Measurements from ENCODE around the gene GLI3.

The GLI3 gene

GRCh38 chr7:41956705-41957104 is 280.3 kb downstream of the GLI3 start:
- no peak for DNase-seq

DNA sequence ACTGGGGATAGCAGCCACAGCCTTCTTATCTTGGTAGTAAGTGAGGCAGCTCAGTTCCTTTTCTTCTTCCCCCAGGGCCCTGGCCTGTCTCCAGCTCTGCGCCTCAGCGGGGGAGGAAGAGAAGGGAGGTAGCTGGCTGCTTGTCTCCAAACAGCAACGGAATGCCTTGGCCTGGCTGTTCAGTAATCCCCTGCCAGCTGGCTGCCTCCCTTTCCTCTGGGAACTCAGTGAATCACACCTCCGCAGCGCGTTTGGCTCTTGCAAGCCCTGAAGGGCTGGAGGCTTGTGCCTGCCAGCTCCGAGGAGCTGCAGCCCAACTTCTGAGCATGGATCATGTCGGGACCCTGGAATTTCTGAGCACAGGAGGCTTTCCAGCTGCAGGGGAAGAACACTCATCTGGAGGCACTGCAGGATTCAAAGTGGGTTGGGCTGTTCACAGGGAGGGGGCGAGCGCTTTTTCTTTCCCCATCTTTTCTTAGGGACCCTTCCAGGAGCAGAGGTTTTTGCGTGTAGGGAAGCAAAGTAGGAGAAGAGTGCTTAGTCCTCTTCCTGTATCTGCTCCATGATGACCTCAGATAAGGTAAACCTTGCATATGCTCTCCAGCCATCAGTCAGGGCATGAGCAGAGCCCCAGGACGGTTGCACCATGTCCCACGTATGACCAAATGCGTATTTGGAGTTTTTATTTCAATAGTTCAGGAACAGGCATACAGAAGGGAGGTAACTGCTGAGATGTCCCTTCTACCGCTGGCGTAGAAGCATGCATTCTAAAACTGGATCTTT is 280.9 kb downstream of the GLI3 start:
- peak; percentile 28 for DNase-seq

DNA sequence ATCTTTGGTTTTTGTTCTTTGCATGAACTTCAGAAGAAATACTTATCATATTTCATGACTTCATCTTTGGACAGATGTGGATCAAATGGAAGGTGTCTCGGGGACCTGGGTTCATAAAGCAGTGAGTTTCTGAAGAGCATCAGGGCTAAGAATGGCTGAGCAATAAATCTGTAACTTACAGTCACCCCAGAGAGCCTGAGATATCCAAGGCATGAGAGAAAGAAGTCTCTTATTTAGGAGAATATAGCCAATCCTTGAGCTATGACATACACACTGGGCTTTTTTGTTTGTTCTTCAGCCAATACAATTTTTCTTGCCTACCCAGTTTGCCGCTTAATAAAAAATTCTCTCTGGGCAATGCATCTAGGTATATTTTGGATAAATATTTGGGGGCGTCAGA is 281.6 kb downstream of the GLI3 start:
- DNase-seq = no peak

DNA sequence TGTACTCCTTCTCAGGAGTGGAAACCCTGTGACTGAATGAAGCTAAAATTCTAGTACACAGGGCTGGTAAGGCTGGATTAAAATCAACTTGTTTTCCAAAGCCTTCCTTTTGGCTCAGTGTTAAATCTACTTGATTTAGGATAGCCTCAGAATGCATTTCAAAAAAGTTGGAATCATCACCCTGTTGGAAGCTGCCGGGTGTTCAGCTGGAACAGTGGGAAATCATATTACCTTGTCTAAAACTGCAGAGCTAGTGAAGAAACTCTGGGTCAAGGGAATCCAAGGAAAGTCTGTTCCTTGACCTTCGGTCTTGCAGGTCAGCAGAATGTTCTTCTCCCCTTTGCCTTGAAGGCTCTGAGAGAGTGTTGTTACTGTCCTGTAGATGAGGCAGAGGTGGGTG is 282.0 kb downstream of the GLI3 start:
- DNase-seq = no peak

- no peak for DNase-seq
Observed at GRCh38 chr7:41948503-41948902, 288.5 kb downstream of the GLI3 start.

DNA sequence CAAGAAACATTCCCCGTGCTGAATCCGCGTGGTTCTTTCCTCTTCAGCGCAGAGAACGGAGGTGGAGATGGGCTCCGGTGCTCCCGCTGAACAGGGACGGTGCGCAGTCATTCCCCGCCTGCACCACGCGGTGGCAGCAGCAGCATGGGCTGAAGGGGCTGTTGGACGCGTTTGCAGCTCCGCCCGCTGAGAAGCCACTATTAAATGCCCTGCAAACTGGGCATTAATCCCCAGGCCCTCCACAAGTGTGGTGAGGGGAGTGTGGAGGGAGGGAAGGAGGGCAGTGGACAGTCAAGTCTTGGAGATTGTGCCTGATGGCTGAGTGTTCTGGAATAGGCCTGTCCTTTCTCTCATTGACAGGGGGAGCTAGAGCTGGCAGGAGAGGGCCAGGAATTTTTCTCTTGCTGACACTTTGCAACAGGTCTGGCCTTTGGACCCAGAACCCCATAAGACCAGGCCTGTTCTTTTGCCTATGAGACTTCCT is 293.9 kb downstream of the GLI3 start:
- peak; percentile 19 for DNase-seq

- DNase-seq = no peak
Observed at GRCh38 chr7:41942468-41943093, 294.4 kb downstream of the GLI3 start.

- DNase-seq = peak; percentile 66
Observed at GRCh38 chr7:41940760-41941343, 296.2 kb downstream of the GLI3 start.

DNA sequence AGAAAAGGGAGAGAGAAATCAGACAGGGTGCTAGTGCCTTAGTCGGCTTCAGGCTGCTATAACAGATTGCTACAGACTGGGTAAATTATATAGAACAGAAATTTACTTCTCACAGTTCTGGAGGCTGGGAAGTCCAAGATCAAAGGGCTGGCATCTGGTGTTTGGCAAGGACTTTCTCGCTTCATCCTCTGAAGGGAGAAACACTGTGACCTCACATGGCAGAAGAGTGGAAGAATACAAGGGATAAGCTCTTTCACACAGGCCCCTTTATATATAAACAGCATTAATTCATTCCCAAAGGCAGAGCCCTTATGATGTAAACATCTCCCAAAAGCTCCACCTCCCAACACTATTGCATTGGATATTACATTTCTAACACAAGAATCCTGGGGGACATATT is 298.6 kb downstream of the GLI3 start:
- no peak for DNase-seq

- DNase-seq = no peak
Observed at GRCh38 chr7:41933427-41933826, 303.6 kb downstream of the GLI3 start.

GRCh38 chr7:41931263-41931646 is 305.8 kb downstream of the GLI3 start:
- no peak for DNase-seq

DNA sequence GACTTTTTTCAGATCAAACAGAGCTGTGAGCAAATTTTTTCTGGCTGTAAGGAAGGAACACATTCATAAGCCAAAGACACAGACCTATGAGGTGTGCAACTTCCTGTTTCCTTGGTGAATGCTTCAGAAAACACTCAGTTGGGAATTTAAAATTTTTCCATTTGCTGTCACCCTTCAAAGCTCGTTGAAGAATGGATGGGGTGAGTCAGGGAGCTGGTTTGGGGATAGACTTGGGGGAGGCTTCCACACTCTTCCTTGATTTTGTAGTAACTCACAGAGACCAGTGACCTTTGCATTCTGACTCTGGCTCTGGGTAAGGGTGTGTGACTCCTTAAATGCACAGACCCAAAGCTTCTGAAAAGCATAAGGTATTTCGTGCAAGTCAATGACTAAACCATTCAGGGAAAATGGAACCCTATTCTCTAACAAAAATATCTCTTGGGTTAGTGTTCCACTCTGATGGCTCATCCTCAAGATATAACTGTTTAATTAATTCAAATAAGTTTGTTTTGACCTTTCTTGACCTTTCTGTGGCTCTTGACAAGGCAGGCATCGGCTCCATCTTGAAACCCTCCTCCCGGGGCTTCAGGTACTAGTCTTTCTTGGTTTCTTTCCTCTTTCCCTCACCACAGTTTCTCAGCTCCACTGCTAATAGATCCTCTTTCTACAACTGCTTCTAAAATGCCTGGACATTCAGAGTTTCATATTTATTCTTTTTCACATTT is 306.3 kb downstream of the GLI3 start:
- DNase-seq = no peak

GRCh38 chr7:41928781-41929180 is 308.2 kb downstream of the GLI3 start:
- DNase-seq = no peak

DNA sequence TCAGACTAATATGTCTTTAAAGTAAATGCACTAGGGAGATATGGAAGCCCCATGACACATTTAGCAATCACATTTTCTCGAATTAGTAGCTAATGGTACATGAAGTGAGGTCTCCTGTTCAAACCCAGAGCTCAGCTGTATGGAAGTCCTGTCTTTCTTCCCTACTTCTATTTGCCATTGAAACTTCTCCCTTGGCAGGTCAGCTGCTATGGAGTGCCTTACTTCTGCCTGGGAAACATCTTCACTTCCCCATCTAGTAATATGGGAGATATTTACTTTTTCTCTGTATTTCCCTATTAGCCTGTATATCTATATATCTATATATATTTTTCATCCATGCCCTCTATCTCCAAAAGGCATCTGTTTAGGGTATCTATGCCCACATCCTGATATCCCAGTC is 308.8 kb downstream of the GLI3 start:
- DNase-seq = no peak

DNA sequence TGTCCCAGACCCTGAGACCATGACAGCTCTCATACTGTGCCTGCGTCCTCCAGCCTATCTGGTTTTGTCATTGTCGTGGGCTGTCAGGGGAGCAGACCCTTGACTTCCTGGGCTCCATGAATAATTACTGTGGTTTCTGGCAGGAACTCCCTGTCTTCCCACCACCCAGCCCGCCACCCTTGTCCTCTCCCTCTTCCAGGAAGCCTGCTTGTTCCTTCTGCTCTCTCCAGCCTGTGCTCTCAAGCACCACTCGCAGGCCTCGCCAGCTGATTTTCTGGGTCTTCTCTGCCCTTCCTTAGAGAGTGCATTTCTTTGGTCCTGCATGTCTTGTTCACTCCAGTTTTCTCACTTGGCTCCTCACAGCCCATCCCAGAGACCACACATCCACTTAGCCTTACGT is 309.6 kb downstream of the GLI3 start:
- no peak for DNase-seq

GRCh38 chr7:41925946-41926345 is 311.1 kb downstream of the GLI3 start:
- DNase-seq = no peak

GRCh38 chr7:41924796-41925195 is 312.2 kb downstream of the GLI3 start:
- no peak for DNase-seq

DNA sequence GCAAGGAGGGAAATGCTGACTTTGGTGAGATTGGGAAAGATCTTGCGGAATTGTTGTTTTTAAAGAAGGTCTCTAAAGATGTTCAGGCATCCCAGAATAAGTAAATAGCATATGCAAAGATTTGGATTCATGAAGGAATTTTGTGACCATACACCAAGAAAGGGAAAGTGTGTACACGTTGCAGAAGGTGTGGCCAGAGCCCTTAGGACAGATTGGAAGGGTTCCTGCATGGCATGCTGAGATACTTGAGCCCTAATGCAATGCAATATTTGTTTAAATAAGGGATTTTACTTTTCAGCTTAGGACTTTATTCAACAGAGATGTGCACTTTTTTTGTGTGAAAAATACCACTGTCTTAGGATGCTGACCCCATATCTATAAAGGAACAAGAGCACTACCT is 314.6 kb downstream of the GLI3 start:
- DNase-seq = no peak

- no peak for DNase-seq
Observed at GRCh38 chr7:41921453-41921981, 315.5 kb downstream of the GLI3 start.

DNA sequence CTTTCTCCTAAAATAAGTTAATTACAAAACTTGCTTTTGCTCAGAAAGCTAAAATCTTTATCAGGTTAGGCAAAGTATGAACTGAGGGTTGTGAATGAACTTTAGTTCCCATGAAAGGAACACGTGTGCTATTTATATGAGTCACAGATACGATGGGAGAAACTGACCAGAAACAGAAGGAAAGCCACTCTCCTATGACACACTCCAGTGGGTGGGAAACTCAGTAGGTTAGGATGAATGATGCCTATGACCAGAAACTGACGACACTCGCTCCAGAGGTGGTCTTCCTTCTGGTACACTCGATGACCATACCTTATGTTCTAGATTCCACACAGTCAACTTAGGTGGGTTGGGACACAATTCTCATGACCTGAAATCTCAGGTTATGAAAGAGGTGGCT is 318.4 kb downstream of the GLI3 start:
- DNase-seq = no peak

DNA sequence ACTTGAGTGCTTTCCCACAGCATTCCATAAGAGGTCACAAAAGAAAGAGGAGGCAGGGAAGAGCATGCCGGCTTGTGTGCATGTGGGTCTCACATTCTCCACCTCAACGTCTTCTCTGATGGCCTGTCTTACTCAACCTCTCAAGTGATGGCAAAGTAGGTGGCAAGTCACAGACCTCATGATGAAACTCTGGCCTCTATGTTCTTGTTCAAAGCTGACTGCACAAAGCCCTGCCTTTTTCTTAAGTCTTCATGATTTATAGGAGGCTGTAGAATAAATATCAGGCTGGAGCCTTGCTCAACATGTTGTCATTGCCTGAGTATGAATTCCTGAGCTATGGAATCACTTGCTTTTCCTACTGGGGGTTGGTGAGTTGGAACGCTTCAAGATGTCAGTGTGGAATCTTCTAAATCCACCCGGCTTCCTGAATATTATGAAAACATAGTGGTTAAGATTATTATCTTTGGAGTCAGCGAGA is 320.5 kb downstream of the GLI3 start:
- no peak for DNase-seq

DNA sequence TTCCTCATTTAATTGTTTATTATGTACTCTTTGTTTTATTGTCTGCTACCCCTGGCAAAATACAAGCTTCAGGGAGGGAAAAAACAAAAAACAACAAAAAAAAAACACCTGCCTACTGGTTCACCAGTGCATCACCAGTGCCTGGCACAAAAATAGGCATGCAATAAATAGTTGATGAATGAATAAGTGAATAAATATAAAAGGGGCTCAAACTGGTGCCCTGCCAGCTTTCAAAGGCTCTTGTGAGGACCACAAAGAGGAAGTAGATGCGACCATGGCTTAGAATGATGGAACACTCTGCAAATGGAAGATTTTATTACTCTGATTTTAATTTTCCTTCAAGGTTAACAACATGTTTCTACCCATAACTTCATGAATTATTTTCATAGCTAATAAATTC is 321.1 kb downstream of the GLI3 start:
- no peak for DNase-seq

Measured in NCI-H2171 treated with DMSO at 0.1 percent for 48 hours (cell line).